T-helper 22 cell (primary cell): ENCODE data around the gene TRAF4.
A peak's percentile ranks its signal among the peaks of the same experiment; 100 is the strongest.
"Not testable (repeated sequence)": the region's sequence is repeated elsewhere in the genome, so short reads cannot be mapped to it uniquely, and the experiment has no call there.

Experiments
- DNase-seq: peaks from one replicate; pipeline ENCODE4 v3.0.0-alpha.2; 2020; ENCODE audit warnings: low read depth

The TRAF4 gene

DNA sequence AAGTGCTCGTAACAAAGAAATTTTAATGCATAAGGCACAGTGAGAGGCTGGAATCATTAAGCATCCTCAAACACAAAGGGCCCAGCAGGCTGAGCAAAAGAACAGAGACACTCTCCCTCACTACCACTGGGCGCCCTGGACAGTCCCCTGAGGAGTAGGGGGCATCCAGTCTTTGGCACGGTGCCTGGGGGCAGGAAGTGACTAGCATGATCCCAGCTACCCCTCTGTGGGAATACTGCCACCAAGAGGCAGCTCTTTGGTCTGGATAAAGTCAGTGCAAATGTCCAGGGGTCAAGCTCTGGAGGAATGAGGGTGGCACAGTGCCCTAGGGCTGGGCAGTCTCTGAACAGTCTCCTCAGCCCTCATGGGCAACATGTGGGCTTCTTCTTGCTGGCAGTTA, 29.5 kb upstream of the TRAF4 start:
- no peak for DNase-seq

DNA sequence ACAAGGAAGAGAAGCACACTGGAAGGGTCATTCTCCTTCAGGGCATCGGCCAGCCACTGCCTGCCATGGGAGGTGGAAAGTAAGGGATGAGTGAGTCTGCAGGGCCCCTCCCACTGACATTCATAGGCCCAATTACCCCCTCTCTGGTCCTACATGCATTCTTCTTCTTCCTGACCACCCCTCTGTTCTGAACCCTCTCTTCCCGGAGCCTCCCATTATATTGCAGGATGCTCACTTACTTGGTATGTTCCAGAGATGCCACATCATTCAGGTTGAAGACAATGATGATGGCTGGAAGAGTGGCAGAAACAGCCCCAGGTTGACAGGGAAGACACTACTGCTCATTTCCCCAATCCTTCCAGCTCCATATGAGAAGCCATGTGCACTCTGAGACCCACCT, 28.6 kb upstream of the TRAF4 start:
- no peak for DNase-seq

DNA sequence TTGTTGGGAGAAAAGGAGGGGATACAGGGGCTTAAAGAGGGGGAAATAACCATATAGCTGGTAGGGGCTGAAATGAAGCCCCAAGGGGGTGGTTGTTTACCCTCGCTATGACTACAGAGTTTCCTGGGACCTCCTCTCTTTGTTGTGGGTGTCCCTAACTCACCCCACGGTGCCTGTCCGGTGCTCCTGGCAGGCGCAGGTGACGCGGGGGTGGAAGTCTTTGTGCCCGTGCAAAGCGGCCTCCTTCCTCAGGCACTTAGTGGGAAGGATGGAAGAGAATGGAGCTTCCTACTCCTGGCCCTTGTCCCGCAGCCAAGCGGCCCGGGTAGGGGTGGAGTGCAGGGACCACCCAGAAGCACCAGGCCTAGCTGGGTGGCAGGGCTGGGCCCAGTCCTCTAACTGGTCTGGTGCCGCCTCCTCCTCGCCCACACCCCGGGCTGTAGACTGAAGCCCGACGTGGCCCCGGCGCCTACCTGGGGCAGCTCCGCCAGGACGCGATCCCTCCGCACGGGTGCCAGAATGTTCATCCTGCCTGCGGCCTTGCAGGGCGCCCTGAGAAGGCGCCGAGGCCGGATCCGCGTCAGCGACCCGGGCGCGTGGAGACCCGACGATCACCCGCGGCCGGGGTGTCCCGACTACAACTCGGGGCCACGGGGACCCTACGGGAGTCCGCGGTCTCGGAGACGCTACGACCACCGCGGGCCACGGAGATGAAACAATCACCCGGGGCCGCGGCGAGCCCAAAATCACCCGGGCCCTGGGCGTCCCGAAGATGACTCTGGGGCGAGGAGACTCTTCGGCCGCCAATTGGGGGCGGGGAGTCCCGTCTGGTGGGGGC, 26.9 kb upstream of the TRAF4 start:
- no peak for DNase-seq

DNA sequence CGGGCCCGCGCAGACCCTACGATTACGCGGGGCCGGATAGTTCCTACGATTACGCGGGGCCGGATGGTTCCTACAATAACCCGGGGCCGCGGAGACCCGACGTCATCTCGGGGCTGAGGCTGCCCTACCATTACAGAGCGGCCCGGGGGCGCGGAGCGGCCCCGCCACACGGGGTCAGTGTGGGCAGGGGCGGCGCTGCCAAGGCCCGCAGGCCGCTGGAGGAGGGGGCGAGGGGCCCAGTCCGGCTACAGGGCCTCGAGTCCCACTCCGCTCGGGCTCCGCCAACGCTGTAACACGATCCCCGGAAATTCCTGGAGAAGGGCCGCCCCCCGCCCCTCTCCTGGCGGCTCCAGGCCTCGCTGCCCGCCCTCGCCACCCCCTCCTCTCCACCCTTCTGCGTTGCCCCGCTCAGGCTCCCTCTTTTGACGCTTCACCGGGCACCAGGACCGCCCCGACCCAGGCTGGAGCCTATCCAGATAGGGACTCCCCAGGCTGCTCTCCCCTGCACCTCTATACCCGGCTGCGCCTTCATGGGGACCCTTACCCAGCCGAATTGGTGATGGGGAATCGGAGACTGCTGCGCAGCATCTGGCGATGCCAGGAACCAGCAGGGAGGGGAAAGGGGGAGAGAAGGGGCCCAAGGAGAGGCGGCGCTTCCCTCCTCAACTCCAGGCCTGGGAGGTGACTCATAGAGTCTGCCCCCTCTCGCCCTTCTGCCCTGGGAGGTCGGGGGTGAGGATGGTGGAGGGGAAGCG, 26.1 kb upstream of the TRAF4 start, which contains the start of gene RAB34:
Gene RAB34 (minus strand): TSS at position 291 of the 755 bp plus-strand sequence. CDS start 602 bp downstream, outside the sequence.
- DNase-seq: no peak

DNA sequence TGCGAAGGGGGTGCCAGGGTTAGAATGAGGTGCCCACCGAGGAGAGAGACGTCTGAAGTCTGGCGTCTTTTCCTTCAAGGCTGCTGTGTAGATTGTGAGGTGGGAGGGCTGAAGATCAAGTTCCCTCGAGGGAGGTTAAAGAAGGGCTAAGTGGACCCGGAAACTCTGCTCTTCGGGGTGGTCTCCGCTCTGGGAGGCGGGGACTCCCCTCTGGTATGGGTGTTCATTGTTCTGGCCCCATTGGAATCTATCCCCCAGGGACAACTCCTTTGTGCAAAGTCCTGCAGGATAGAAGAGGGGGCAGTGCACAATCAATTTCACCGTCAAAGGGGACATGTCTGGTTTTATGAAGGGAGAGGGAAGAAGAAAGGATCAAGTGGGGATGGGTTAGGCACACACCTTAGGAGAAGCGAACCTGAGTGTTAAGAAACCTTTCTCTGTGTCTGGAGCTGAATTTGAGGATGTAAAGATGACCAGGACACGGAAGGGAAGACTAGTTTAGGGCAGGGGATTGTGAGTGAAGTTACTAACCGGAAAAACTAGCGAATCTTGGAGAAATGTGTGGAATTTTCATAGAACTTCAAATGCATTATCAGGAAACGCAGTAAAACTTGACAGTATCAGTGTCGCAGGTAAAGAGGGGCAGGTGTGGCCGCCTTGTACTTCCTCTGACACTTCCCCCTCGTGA, 25.3 kb upstream of the TRAF4 start:
- DNase-seq: no peak

DNA sequence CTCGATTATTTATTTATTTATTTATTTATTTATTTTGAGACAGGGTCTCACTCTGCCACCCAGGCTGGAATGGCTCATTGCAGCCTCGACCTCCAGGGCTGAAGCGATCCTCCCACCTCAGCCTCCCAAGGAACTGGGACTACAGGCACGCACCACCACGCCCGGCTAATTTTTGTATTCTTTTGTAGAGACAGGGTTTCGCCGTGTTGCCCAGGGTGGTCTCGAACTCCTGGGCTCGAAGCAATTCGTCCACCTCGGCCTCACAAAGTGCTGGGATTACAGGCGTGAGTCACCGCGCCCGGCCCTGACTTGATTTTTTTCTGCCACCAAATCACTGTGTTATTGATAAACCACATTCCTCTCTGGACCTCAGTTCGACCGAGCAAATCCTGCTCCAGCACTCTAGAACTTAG, 24.8 kb upstream of the TRAF4 start:
- no peak for DNase-seq

DNA sequence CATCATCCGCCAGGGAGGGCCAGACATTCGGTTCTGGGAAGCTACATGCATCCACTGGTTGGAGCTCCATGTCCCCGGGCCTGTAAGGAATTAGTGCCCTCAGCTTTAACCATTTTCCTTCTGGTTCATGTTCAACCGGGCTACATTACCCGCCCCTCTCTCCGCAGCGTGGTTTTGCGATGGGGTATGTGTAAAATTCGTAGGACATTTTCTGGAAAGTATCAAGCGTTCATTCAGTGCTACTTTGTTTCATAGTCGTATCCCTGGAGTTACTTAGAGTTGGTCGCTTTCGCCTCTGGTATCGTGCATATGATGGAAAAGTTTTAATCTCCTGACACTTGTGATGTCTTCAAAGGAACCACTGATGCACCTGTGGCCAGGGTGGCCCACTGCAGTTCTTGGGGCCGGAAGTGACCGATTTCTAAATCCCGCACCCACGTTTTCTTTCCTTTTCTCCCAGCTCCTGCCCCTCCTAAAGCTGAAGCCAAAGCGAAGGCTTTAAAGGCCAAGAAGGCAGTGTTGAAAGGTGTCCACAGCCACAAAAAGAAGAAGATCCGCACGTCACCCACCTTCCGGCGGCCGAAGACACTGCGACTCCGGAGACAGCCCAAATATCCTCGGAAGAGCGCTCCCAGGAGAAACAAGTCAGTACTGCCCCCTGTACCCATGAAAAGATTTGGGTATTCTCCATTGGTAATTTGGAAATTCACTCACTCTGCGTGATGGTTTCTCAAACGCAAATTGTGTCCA, 23.4 kb upstream of the TRAF4 start:
- no peak for DNase-seq

DNA sequence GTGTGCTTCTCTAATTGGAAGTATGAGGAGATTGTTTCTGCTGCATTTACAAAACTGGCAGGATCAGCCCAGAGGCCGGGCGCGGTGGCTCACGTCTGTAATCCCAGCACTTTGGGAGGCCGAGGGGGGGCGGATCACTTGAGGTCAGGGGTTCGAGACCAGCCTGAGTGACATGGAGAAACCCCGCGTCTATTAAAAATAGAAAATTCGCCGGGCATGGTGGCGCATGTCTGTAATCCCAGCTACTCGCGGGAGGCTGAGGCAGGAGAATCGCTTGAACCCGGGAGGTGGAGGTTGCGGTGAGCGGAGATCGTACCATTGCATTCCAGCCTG, 22.8 kb upstream of the TRAF4 start:
- DNase-seq: not testable (repeated sequence)

DNA sequence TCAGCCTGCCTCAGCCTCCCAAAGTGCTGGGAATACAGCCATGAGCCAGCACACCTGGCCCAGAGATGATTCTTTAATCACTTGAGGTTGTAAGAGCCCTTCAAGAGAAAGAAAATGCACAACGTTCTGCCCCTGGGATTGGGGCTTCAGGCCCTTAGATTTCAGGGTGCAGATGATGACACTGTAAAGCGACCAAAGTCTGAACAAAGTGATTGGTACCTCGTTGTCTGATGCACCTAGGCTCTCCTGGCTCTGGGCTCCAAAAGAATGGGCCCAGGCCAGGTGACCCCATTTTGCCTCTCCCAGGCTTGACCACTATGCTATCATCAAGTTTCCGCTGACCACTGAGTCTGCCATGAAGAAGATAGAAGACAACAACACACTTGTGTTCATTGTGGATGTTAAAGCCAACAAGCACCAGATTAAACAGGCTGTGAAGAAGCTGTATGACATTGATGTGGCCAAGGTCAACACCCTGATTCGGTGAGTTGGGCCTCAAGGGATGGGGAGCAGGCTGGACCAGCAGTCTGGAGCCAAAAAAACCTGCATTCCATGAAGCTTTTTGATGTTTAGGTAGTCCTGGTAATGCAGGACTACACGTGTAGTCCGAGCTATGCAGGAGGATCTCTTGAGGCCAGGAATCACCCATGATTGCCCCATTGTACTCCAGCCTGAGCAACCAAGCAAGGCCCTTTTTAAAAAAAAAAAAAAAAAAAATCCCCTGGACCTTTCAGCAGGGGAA, 21.2 kb upstream of the TRAF4 start:
- no peak for DNase-seq

DNA sequence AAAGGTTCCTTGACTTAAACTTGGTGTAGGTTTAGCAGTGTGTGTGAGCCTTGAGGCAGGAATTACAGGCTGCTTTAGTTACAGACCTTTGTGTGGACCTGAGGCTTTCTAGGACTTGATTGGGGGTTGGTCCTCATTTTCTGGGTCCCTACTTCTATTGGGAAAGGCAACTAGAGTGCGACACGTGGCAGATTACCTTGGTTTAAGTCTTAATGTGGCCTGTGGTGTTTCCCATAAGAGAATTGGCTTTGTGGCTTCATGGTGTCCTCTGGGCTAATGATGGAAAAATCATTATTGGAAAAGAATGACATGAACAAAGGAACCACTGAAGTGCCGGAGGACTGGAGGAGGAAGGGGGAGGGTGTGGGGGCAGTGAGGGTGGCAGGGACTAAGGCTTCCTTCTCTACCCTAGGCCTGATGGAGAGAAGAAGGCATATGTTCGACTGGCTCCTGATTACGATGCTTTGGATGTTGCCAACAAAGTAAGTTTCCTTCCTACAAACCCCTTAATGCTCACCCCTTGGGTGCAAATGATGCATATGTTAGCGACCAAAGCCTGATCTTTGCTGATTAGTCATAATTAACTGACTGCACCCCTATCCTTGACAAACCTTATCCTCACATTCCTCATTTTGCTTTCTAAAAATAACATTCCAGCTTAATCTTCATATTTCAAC, 20.5 kb upstream of the TRAF4 start:
- DNase-seq: no peak

DNA sequence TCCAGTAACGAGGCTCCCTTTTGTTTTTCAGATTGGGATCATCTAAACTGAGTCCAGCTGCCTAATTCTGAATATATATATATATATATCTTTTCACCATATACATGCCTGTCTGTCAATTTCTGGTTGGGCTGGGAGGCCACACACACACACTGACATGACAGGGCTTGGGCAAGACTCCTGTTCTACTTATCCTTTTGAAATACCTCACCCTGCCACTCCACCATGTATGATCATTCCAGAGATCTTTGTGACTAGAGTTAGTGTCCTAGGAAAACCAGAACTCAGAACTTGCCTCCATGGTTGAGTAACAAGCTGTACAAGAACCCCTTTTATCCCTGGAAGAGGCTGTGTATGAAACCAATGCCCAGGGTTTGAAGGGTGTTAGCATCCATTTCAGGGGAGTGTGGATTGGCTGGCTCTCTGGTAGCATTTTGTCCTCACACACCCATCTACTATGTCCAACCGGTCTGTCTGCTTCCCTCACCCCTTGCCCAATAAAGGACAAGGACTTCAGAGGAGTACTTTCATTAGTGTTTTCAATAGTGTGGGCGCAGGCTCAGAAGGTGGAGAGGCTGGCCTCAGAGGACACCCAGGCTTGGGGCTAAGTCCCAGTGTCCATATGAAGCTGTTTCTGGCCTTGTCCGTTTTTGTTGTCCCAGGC, 19.8 kb upstream of the TRAF4 start:
- not testable (repeated sequence) for DNase-seq

DNA sequence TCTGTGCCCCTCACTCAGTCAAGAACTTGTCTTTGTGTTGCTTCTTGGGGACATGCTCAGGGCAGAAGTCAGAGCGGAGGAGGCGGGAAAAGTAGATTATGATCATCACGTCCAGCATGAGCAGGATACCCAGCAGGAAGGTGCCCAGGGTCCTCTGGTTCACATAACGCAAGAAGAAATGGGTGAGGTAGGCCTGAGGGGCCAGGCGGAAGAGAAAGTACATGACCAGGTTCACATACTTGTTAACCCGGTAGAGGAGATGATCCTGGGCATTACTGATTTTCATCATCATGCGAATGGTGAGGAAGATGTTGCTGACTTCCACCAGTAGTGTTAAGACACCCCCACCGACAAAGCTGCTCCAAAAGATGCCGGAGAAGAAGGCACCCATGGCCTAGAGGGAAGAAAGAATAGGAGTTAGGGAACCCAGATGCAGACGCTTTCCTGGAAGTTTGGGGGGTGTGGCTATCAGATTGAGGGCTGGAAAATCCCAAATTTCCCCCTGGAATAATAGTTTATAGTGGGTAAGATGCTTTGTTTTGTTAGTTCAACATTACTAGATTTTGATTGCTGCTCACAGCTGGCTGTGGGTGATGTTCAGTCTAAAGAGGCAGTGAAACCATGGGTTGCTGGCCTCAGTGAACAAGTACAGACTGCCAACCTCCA, 19.2 kb upstream of the TRAF4 start:
- no peak for DNase-seq

DNA sequence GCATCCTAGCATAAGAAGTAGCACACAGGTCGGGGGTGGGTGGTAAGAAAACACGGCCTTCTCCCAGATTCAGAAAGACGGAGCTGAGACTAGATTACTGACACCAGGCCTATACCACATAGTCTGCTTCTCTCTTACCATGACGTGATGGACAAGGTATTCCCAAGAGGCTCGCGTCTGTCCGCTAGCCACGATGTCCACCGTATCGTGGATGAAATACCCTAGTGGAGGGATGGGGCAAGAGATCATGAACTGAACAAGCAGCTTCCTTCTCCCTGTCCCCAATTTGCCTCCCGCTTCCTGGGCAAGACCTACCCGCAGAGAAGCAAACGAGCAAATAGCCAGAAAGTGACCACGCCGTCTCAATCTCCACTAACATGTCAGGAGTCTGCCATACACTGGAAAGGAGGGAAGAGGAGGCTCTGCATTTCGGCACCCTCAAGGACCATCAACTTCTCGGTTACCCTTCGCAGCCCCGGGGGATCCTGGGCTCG, 18.6 kb upstream of the TRAF4 start:
- DNase-seq: no peak

DNA sequence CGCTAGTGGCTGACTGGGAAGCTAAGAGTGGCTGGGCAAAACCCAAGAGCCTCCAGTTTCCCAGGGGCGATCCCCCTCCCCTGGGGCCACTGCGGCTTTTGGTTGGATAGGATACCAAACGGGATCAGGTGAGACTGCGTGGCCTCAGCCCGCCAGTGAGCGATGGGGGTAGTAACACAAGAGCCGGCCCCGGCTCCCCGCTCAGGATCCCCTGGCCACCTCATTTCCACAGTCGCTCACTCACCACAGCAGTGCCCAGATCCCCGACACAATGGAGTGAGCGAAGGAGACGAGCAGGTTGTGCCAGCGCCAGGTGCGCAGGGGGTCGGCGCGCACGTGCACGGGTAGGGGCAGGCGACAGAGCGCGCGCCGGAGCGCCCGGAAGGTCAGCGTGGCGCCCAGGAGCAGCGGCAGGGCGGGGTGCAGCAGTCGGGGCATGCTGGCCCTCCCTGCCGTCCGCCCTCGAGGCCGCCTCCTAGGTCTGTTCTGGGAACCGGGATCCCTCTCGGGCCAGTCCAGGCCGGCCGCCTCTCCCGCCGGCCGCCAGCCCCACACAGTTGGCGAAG, 18.1 kb upstream of the TRAF4 start:
- no peak for DNase-seq

DNA sequence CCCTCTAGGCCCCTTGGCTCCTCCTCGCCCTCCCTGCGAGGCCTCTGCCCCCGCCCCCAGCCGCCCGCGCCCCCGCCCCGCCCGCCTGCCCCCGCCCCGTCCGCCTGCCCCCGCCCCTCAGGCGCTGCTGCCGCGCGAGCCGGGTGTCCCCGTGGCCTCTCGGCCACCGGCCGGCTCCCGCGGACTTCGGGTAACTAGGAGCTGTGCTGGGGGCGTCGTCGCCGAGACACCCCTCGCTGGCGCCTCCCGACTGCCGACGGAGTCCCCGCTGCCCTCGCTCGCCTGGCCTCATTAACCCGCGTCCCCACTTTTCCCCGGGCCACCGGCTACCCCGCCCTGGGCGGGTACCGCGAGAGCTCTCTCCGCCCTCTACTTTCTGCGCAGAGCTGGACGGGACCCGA, 17.6 kb upstream of the TRAF4 start, which contains the start of gene TLCD1:
Gene TLCD1 (minus strand): TSS at position 8 of the 401 bp plus-strand sequence. CDS start 136 bp downstream, outside the sequence.
- peak; percentile 58 for DNase-seq

DNA sequence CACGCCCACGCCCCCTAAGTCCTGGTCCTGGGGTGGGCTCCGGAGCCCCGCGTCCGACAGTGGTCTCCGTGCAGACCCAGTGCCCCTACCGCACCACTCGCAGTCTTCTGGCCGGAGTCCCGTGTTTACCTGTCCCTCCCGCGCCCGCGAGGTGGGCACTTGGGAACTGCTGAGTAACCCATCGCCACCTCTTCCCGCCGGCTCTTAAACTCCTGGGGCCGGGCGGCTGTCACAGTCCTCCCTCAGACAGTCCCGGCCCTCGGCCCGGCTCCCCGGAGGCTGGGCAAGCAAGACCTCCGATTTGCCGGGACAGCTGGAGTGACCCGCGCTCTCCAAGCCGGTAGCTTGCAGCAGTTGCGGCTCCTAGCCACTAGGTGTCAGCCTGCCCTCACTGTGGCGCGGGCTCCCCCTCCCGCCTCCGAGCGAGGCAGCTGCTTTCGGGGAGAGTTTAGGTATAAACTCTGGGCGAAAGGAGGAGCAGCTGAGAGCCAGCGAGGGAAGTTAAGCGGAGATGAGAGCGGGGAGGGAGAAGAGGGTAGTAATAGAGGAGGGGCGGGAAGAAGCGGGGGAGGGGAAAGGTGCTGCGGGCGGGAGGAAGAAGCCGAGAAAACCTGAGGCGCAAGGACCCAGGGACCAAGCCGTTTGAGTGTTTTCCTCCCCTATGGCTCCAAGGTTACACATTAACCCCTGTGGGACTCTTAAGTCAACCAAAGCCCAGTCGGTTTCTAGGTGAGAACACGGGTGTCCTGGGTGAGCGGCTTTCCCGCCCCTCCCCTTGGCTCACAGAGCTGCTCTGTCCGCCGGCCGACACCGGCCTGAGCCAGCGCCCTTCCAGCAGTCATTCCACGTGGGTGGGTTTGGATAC, 17.0 kb upstream of the TRAF4 start:
- peak; percentile 79 for DNase-seq

DNA sequence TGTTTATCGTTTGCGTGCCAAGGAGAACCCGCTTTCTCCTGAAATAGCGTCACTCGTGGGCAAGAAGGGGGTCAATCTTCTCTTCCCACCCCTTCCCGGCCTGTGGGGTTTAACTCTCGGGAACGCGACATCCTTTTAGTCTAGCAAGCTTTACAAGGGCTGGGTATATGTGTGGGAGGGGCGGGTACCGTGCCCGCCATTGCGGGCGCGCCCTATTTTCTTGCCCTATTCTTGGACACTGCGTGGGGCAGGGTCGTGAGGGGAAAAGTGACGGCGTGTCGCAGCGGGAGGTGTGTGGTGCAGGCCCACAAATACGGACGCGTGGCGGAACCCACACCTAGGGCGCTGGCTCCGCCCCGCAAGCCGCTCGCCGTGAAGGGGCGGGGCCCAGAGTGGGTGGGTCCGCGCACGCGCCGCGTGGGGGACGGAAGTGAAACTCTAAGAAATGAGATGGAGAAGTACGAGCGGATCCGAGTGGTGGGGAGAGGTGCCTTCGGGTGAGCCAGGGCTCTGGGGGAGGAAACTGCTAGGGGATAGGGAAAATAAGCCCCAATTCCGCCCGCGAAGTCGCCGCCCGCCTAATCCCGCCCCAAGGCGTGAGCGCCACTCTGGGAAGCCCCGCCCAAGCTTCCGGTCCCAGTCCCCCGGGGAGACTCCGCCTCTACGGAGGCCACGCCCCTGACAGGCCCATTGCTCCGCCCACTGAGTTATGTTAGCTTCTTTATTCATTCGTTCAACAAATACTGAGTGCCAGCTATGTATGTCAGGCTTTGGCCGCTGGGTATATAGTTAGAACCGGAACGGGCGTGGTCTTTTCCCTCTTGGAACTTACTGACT, 15.2 kb upstream of the TRAF4 start, which contains the start of gene NEK8:
Gene NEK8 (plus strand): TSS at position 425 of the 837 bp plus-strand sequence. CDS start 26 bp downstream, at position 451.
- DNase-seq: peak; percentile 90
